H1 (cell line): ENCODE data around the gene ELP1. TPM values are rescaled to one million over a fixed set of nuclear protein-coding genes. Genes with fewer than 3 reads are reported as not detected.

Experiments used
- CTCF ChIA-PET: fragments of 300-600 bp; sonication (Branson Sonifier 250); formaldehyde crosslinking; loops from one replicate; lab custom pipeline; 2021; ENCODE audit not compliant: partially characterized antibody; lab: Charles Lee
- POLR2A ChIA-PET: fragments of 300-600 bp; sonication (Branson Sonifier 250); formaldehyde crosslinking; loops from one replicate; lab custom pipeline; 2021; ENCODE audit warnings: inconsistent platforms; ENCODE audit not compliant: partially characterized antibody; lab: Charles Lee
- DNase-seq, 2 experiments: peaks; one replicate each; pipeline versions ENCODE4 v3.0.0 to v3.0.0-alpha.2; 2010 to 2022; ENCODE audit warnings: low spot score in 2 of 2, low read depth in 1 of 2, mixed read lengths in 1 of 2
- FAIRE-seq: peaks from 2 replicates; lab custom pipeline; 2011; peaks lifted over from hg19 to GRCh38; lab: Jason Lieb, UNC
- H2AFZ ChIP-seq: 2 replicates; pipeline ENCODE4 v1.8.1; 2012; ENCODE audit warnings: low read length, inconsistent platforms
- H2AK5ac ChIP-seq: 2 replicates; pipeline ENCODE4 v1.6.1; 2013; ENCODE audit warnings: low read depth, low read length
- H2BK120ac ChIP-seq: replicated peaks from 2 replicates; pipeline ENCODE3; 2013; ENCODE audit warnings: low read depth, low read length, inconsistent platforms
- H2BK12ac ChIP-seq: 2 replicates; pipeline ENCODE4 v1.6.1; 2013; ENCODE audit warnings: low read depth, low read length
- H2BK15ac ChIP-seq: 2 replicates; pipeline ENCODE4 v1.6.1; 2013; ENCODE audit warnings: low read length
- H2BK20ac ChIP-seq: 2 replicates; pipeline ENCODE4 v1.6.1; 2013; ENCODE audit warnings: low read length
- H2BK5ac ChIP-seq: 2 replicates; pipeline ENCODE4 v1.6.1; 2013; ENCODE audit warnings: low read depth, low read length
- H3K14ac ChIP-seq: 2 replicates; pipeline ENCODE4 v1.6.1; 2013; ENCODE audit warnings: inconsistent platforms; ENCODE audit not compliant: insufficient read length
- H3K18ac ChIP-seq: 2 replicates; pipeline ENCODE4 v1.6.1; 2013; ENCODE audit warnings: low read length; ENCODE audit errors: extremely low read depth
- H3K23ac ChIP-seq: 2 replicates; pipeline ENCODE4 v1.6.1; 2013; ENCODE audit warnings: inconsistent platforms; ENCODE audit not compliant: insufficient read length
- H3K23me2 ChIP-seq: 2 replicates; pipeline ENCODE4 v1.6.1; 2013; ENCODE audit warnings: low read depth, low read length
- H3K27ac ChIP-seq: 2 replicates; pipeline ENCODE4 v1.6.1; 2011; ENCODE audit warnings: low read depth, low read length, inconsistent platforms
- H3K27me3 ChIP-seq, 4 experiments: replicated peaks in 1 of 4; 1 replicate in 1 of 4; 2 replicates in 3 of 4; pipeline versions ENCODE4 v1.6.1 to v1.8.1; 2011 to 2013; ENCODE audit warnings: low read length in 3 of 4, mild to moderate bottlenecking in 3 of 4, inconsistent platforms in 2 of 4, mixed read lengths in 2 of 4, moderate library complexity in 1 of 4; ENCODE audit not compliant: control insufficient read depth in 3 of 4, insufficient read depth in 3 of 4; ENCODE audit errors: extremely low read depth in 1 of 4
- H3K36me3 ChIP-seq, 4 experiments: 2 replicates each; pipeline versions ENCODE4 v1.6.1 to v1.8.1; 2011 to 2013; ENCODE audit warnings: mild to moderate bottlenecking in 4 of 4, low read length in 3 of 4, moderate library complexity in 2 of 4, control low read depth in 1 of 4, inconsistent platforms in 1 of 4; ENCODE audit not compliant: insufficient read depth in 4 of 4, control insufficient read depth in 2 of 4
- H3K4ac ChIP-seq: replicated peaks from 2 replicates; pipeline ENCODE3; 2013; ENCODE audit warnings: low read length, low read depth, mixed read lengths, inconsistent platforms; ENCODE audit not compliant: insufficient read length
- H3K4me1 ChIP-seq, 4 experiments: replicated peaks in 1 of 4; 1 replicate in 1 of 4; 2 replicates in 3 of 4; pipeline versions ENCODE4 v1.6.1 to v1.8.1; 2011 to 2013; ENCODE audit warnings: low read length in 3 of 4, inconsistent platforms in 2 of 4, mixed read lengths in 1 of 4; ENCODE audit not compliant: insufficient read depth in 4 of 4, control insufficient read depth in 3 of 4
- H3K4me2 ChIP-seq, 2 experiments: 2 replicates each; pipeline versions ENCODE4 v1.6.1 to v1.8.1; 2011 to 2013; ENCODE audit warnings: low read depth in 2 of 2, low read length in 2 of 2, control low read depth in 1 of 2, inconsistent platforms in 1 of 2, mild to moderate bottlenecking in 1 of 2; ENCODE audit not compliant: insufficient read depth in 1 of 2
- H3K4me3 ChIP-seq, 4 experiments: fragments of 200-600, 300-600 bp in 1 of 4; sonication (generic), shearing (Covaris generic), sonication (Bioruptor Twin) in 1 of 4; 2 replicates each; pipeline versions ENCODE4 v1.5.1 to v1.8.1; 2011 to 2016; ENCODE audit warnings: low read length in 4 of 4, low read depth in 3 of 4, control low read depth in 2 of 4, inconsistent platforms in 2 of 4, mild to moderate bottlenecking in 2 of 4, mixed read lengths in 1 of 4, moderate library complexity in 1 of 4; ENCODE audit not compliant: insufficient read depth in 2 of 4; ENCODE audit errors: extremely low read depth in 1 of 4
- H3K56ac ChIP-seq: replicated peaks from 2 replicates; pipeline ENCODE3; 2013; ENCODE audit warnings: low read depth, mild to moderate bottlenecking, mixed read lengths, low read length, inconsistent platforms; ENCODE audit not compliant: insufficient read length
- H3K79me1 ChIP-seq: 2 replicates; pipeline ENCODE4 v1.6.1; 2013; ENCODE audit warnings: low read depth, low read length, control low read depth
- H3K79me2 ChIP-seq, 2 experiments: 2 replicates each; pipeline versions ENCODE4 v1.6.1 to v1.8.1; 2012 to 2013; ENCODE audit warnings: low read length in 2 of 2, mild to moderate bottlenecking in 2 of 2, inconsistent platforms in 1 of 2; ENCODE audit not compliant: insufficient read depth in 2 of 2, control insufficient read depth in 1 of 2
- H3K9ac ChIP-seq, 4 experiments: replicated peaks in 1 of 4; 1 replicate in 1 of 4; 2 replicates in 3 of 4; pipeline versions ENCODE4 v1.6.1 to v1.8.1; 2011 to 2013; ENCODE audit warnings: low read depth in 3 of 4, low read length in 3 of 4, control low read depth in 2 of 4, mild to moderate bottlenecking in 2 of 4, moderate library complexity in 2 of 4, inconsistent platforms in 1 of 4; ENCODE audit errors: extremely low read depth in 1 of 4
- H3K9me3 ChIP-seq, 2 experiments: 2 replicates each; pipeline versions ENCODE4 v1.6.1 to v1.8.1; 2012 to 2013; ENCODE audit warnings: mild to moderate bottlenecking in 2 of 2, moderate library complexity in 2 of 2, control low read depth in 1 of 2, inconsistent platforms in 1 of 2, low read depth in 1 of 2, low read length in 1 of 2, mixed read lengths in 1 of 2; ENCODE audit not compliant: insufficient read depth in 2 of 2
- H4K20me1 ChIP-seq, 2 experiments: replicated peaks in 1 of 2; 2 replicates each; pipeline versions ENCODE3 to v1.8.1; 2011 to 2013; ENCODE audit warnings: inconsistent platforms in 2 of 2, low read length in 2 of 2, mild to moderate bottlenecking in 1 of 2; ENCODE audit not compliant: insufficient read depth in 2 of 2, control insufficient read depth in 1 of 2
- H4K5ac ChIP-seq: 2 replicates; pipeline ENCODE4 v1.6.1; 2013; ENCODE audit warnings: low read length, low read depth, mixed read lengths, inconsistent platforms; ENCODE audit not compliant: insufficient read length
- H4K8ac ChIP-seq: 2 replicates; pipeline ENCODE4 v1.8.0; 2013; ENCODE audit warnings: mild to moderate bottlenecking, moderate library complexity, low read length, inconsistent platforms; ENCODE audit not compliant: insufficient read depth; ENCODE audit errors: extremely low read depth
- H4K91ac ChIP-seq: replicated peaks from 2 replicates; pipeline ENCODE3; 2013; ENCODE audit warnings: low read length, mixed read lengths, inconsistent platforms; ENCODE audit not compliant: insufficient read length
- GABPA ChIP-seq: IDR thresholded peaks from 2 replicates; pipeline ENCODE4 v1.6.1; 2011; ENCODE audit warnings: mild to moderate bottlenecking, low read length, moderate library complexity, borderline replicate concordance; ENCODE audit not compliant: insufficient read depth
- POLR2AphosphoS5 ChIP-seq: IDR thresholded peaks from 2 replicates; pipeline ENCODE4 v1.6.1; 2011; ENCODE audit warnings: low read depth, low read length
- WGBS, 2 experiments: shearing (Covaris generic) in 1 of 2; methylation state at CpG; one replicate each; pipeline versions ENCODE4 v1.1.6 to v1.1.7; 2013 to 2015; ENCODE audit warnings: low lambda C conversion rate in 2 of 2, mixed read lengths in 2 of 2, inconsistent platforms in 1 of 2, low coverage in 1 of 2, missing lambda C conversion rate in 1 of 2; ENCODE audit not compliant: insufficient replicate concordance in 2 of 2, insufficient coverage in 1 of 2, insufficient read length in 1 of 2; ENCODE audit errors: extremely low coverage in 1 of 2, missing lambda C conversion rate in 1 of 2; 5-methylcytosine and 5-hydroxymethylcytosine counted together
- long read RNA-seq, 2 experiments: library from RNA in 1 of 2; library from capped mRNA in 1 of 2; stranded (forward); transcript quantifications; one replicate each; pipeline ENCODE4 v2.0.0, GENCODE V29; 2021; ENCODE audit warnings: inconsistent platforms in 1 of 2
- polyA minus RNA-seq, 3 experiments: library from RNA; depleted of rRNA, polyadenylated mRNA; stranded (reverse); fragments of >200 nt; gene quantifications; 1 replicate in 2 of 3; 2 replicates in 1 of 3; pipeline ENCODE4 v1.2.3, GENCODE V29; 2011
- polyA plus RNA-seq, 7 experiments: library from polyadenylated mRNA; depleted of rRNA in 3 of 7; stranded (reverse) in 5 of 7; unstranded in 2 of 7; fragments of >200 nt in 5 of 7; fragments of 200-250 nt in 2 of 7; gene quantifications; 1 replicate in 5 of 7; 2 replicates in 1 of 7; 4 replicates in 1 of 7; pipeline versions ENCODE4 v1.2.1 to v1.2.3, GENCODE V29; 2011 to 2013; ENCODE audit warnings: missing spikeins in 2 of 7, mixed read lengths in 2 of 7
- total RNA-seq: library from RNA; stranded (reverse); fragmentation: NEBNext Ultra II Directional; extraction: Animal tissue kit (Norgen Biotek cat#: 25700); gene quantifications from 2 replicates; pipeline ENCODE4 v1.2.1, GENCODE V29; 2021

Gene ELP1, protein sequence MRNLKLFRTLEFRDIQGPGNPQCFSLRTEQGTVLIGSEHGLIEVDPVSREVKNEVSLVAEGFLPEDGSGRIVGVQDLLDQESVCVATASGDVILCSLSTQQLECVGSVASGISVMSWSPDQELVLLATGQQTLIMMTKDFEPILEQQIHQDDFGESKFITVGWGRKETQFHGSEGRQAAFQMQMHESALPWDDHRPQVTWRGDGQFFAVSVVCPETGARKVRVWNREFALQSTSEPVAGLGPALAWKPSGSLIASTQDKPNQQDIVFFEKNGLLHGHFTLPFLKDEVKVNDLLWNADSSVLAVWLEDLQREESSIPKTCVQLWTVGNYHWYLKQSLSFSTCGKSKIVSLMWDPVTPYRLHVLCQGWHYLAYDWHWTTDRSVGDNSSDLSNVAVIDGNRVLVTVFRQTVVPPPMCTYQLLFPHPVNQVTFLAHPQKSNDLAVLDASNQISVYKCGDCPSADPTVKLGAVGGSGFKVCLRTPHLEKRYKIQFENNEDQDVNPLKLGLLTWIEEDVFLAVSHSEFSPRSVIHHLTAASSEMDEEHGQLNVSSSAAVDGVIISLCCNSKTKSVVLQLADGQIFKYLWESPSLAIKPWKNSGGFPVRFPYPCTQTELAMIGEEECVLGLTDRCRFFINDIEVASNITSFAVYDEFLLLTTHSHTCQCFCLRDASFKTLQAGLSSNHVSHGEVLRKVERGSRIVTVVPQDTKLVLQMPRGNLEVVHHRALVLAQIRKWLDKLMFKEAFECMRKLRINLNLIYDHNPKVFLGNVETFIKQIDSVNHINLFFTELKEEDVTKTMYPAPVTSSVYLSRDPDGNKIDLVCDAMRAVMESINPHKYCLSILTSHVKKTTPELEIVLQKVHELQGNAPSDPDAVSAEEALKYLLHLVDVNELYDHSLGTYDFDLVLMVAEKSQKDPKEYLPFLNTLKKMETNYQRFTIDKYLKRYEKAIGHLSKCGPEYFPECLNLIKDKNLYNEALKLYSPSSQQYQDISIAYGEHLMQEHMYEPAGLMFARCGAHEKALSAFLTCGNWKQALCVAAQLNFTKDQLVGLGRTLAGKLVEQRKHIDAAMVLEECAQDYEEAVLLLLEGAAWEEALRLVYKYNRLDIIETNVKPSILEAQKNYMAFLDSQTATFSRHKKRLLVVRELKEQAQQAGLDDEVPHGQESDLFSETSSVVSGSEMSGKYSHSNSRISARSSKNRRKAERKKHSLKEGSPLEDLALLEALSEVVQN (N-terminal part only)
- total RNA-seq: 31.3 and 31.7 TPM in 2 replicates
- polyA plus RNA-seq (2011; rRNA removed): 12.3 and 13.9 TPM in 2 replicates
- 20.6 TPM for polyA plus RNA-seq (2011; cell fraction: cytosol; rRNA removed)
- 24.9 TPM for polyA plus RNA-seq (2011; cell fraction: nucleus; rRNA removed)
- 18.9 to 25.8 TPM (median 25.0 TPM) in 4 replicates for polyA plus RNA-seq (2012, experiment 1 of 2)
- polyA plus RNA-seq (2012, experiment 2 of 2): 1.9 TPM
- 19.3 TPM for polyA plus RNA-seq (2013, experiment 1 of 2)
- 13.3 TPM for polyA plus RNA-seq (2013, experiment 2 of 2)
- 41.3 and 51.4 TPM in 2 replicates for polyA minus RNA-seq (2011; rRNA and poly(A)+ RNA removed)
- polyA minus RNA-seq (2011; cell fraction: cytosol; rRNA and poly(A)+ RNA removed): 17.8 TPM
- 23.0 TPM for polyA minus RNA-seq (2011; cell fraction: nucleus; rRNA and poly(A)+ RNA removed)
- long read RNA-seq, experiment 1, full-length matches to known transcripts: 1 of 47 reads
- long read RNA-seq, experiment 1, partial matches to known transcripts: 36 of 47 reads
- long read RNA-seq, experiment 1, other reads (novel, unspliced or antisense): 10 of 47 reads
- long read RNA-seq, experiment 2, full-length matches to known transcripts: 1 of 8 reads
- long read RNA-seq, experiment 2, partial matches to known transcripts: 6 of 8 reads
- long read RNA-seq, experiment 2, other reads (novel, unspliced or antisense): 1 of 8 reads

- Histone ChIP-seq H2AK5ac (no peak within 1 kb of the TSS), H3K4me2 (peak within 1 kb of the TSS; percentile 77 to 99), H3K4ac (peak within 1 kb of the TSS; percentile 75), H3K23me2 (peaks cover 10% of the 10 kb centered on the region), H4K20me1 (no peaks in the 10 kb centered on the region), H4K8ac (peak within 1 kb of the TSS; percentile 97), H2BK120ac (no peak within 1 kb of the TSS), H3K56ac (peak within 1 kb of the TSS; percentile 42), H4K91ac (peak within 1 kb of the TSS; percentile 96), H3K79me2 (peaks cover 10 to 26% of the 10 kb centered on the region in 2 experiments), H3K27me3 (no peaks in the 10 kb centered on the region), H2BK5ac (peak within 1 kb of the TSS; percentile 92), H3K36me3 (peaks cover 0 to 13% (median 3%) of the 10 kb centered on the region in 4 experiments; a peak in 4 of 8 replicates), H2BK12ac (no peak within 1 kb of the TSS), H3K14ac (peak within 1 kb of the TSS; percentile 77), H3K18ac (peak within 1 kb of the TSS; percentile 98), H3K9me3 (no peaks in the 10 kb centered on the region), H2BK20ac (no peak within 1 kb of the TSS), H3K4me1 (peaks cover 0 to 4% (median under 1%) of the 10 kb centered on the region in 4 experiments; a peak in 4 of 7 replicates), H3K23ac (no peak within 1 kb of the TSS), H3K4me3 (peak within 1 kb of the TSS; percentile 96 to 100 (median 98)), H2BK15ac (0 out of 2 replicates have a peak within 1 kb of the TSS, but pooled peaks have one; percentile 76), H2AFZ (peak within 1 kb of the TSS; percentile 100), H4K5ac (peak within 1 kb of the TSS; percentile 98), H3K27ac (peak within 1 kb of the TSS; percentile 79), H3K9ac (peak within 1 kb of the TSS; percentile 88 to 91 (median 88)), H3K79me1 (peaks cover 2% of the 10 kb centered on the region)
- peak; percentile 78 to 91 for DNase-seq
- ChIA-PET POLR2A (interaction anchor here (0.6 to 1.2 kb wide), 4 partner anchors 11 to 1537 kb away, joined by 3 read pairs; no protein-coding TSS in a partner anchor), CTCF (interaction anchor here (1.3 kb wide), 1 partner anchor 17 kb away, joined by 6 read pairs; no protein-coding TSS in a partner anchor)
- FAIRE-seq: no peak
- WGBS, 2 experiments: 2% methylated on average over 27 of the region's 48 CpGs; no CpG with 5 or more reads in 1 of the 2 experiments
- TF ChIP-seq GABPA (no peak), POLR2AphosphoS5 (peak; percentile 76; the same call in 1 of the 2 replicates)
These were observed at the start of gene ELP1 for GRCh38 chr9:108933718-108934322. Gene ELP1 (minus strand): TSS chr9:108934124. CDS start chr9:108931146, 2,978 bp downstream.
